ENCODE measurements around the gene ARAP1.

Gene ARAP1

GRCh38 chr11:72780296-72781062, 28.3 kb upstream of the ARAP1 start:
- DNase-seq (ENCODE audit: extremely low spot score, insufficient read length, low read depth) (no peak), FAIRE-seq (no peak)

DNA sequence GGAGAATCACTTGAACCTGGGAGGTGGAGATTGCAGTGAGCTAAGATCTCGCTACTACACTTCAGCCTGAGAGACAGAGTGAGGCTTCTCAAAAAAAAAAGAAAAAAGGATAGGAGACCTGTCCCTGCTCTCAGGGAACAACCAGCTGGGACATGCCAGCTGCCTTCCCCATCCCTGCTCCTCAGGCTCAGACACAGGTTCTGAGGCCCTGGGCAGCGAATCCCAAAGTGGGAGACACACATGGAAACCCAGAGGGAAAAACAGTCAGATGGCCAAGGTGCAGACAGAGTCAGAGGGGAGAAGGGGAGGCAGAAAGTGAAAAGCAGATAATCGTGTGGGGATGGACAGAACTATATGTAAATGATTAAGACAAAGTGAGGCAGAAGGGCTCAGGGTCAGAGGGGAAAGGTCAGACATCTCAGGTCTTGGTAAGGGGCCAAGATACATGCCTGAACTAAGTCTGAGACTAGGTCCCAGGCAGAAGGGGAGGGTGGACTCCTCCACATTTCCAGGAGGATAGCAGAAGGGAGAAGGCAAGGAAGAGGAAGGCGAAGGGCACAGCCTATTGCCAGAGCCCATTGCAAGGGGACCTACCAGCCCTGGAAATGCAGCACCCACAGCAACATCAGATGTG, 27.4 kb upstream of the ARAP1 start:
- no peak for FAIRE-seq
- DNase-seq (ENCODE audit: extremely low spot score, insufficient read length, low read depth) = no peak

DNA sequence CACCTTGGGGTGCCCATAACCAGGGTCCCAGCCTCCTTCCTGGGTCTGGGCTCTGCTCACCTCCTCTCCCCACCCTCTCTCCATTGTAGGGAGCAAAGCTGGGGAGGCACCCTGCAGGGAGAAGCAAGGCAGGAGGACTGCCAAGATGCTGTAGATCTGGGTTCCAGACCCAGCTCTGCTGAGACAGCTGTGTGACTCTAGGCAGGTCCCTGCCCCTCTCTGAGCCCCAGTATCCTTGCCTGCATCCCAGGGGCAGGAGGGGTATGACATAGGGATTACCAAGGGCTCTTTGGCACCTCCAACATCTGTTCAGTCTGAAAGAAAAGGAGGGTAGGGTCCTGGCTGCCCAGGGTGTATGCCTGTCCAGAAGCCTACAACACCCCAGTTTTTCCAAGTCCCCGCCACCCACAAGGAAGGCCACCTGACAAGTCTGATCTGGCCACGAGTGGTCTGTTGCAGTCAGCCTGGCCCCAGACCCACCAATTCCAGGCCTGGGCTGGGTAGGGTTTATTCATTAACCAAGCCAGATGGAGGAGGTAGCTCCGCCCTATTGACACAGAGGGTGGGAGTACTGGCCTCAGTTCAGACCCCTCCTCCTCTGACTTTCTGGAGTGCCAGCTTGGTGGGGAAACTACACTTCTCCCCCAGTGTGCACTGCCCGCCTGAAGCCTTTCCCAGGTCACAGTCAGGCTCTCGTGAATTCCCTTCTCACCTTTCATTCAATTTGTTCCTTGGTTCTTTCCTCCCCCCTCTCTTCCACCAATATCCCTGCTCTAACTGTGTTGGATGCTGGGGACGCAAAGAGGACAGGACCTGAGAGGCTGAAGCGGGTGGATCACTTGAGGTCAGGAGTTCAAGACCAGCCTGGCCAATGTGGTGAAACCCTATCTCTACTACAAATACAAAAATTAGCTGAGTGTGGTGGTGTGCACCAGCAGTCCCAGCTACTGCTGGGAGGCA, 26.6 kb upstream of the ARAP1 start:
- FAIRE-seq = no peak

GRCh38 chr11:72777755-72778278, 25.6 kb upstream of the ARAP1 start:
- no peak for DNase-seq (ENCODE audit: extremely low spot score, insufficient read length, low read depth)
- no peak for FAIRE-seq

More for the DNA sequence above, 26.6 kb upstream of the ARAP1 start:
- no peak for DNase-seq (ENCODE audit: extremely low spot score, insufficient read length, low read depth)

DNA sequence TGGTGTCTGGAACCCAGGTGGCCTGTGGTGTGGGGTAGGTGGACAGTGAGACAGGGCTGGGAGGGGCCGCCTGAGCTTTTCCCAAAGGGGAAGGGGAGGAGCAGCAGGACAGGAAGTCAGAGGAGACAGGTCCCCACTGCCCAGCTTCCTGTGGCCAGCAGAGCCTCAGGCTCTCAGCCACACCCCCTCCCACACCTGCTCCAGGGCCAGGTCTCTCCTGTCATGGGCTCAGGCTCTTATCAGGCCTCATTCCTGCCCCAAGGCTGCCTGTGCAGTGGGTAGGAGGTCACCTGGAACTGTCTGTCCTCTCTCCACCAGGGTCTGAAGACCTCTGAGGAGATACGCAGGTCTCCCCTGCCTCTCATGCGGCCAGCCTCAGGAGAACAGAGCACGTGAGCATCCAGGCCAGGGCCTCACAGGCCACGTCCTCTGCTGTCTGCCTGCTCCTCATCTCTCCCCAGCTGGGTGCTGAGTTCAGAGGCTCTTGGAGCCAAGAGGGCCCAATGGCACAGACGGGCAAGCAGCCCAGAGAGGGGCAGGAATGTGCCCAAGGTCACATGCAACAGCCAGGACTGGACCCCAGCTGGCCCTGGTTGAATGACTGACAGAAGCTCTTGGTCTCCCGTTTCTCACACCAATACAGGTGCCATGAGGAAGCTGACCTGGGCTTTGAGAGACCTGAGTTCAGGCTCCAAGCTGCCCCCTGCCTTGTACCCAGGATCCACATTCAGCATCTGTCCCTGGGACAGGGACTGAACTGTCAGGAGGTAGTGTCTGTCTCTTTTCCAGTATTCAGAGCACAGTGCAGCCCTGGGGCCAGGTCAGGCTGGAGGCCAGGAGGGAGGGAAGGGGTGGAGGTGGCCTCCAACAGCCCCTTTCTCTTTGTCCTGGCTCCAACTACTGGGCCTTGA, 24.9 kb upstream of the ARAP1 start:
- DNase-seq (ENCODE audit: extremely low spot score, insufficient read length, low read depth) (no peak), FAIRE-seq (no peak)

GRCh38 chr11:72776117-72776843, 24.1 kb upstream of the ARAP1 start:
- DNase-seq (ENCODE audit: extremely low spot score, insufficient read length, low read depth) = no peak
- FAIRE-seq = no peak

DNA sequence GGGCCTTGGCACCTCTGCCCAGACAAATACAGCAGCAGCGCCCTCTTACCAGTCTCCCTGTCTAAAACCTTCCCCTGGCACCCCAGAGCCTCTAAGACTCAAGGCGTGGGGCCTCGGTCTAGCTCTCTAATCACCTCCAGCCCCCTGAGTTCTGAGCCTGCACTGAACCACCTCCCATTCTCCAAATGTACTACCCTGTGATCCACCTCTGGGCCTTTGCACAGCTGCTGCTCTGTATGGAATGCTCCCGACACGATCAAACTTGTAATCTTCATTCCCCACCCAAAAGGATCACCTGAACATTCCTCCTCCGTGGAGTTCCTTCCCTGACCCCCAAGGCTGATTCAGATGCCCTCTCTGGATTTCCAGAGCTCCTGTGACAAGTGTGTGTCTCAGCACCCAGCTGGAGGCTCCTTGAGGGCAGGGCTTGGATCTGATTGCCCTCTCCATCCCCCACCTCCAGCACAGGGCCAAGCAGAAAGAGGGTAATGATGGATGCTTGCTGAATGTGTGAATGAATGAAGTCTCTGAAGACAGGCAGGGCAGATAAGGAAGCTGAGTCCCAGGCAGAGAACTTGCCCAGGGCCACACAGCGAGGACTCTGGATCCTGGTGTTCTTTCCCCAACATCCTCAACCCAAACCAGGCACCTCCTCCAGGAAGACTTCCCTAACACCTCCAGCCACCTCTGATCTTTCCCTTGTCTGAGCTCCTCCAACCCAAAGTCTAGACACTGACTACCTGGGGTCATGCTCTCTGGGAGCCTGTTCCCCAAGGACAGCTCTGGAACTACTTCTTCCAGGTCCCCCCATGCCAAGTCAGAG, 23.3 kb upstream of the ARAP1 start:
- FAIRE-seq = no peak
- no peak for DNase-seq (ENCODE audit: extremely low spot score, insufficient read length, low read depth)

GRCh38 chr11:72774499-72774898, 22.3 kb upstream of the ARAP1 start:
- FAIRE-seq (no peak), DNase-seq (ENCODE audit: extremely low spot score, insufficient read length, low read depth) (no peak)

- FAIRE-seq (no peak), DNase-seq (ENCODE audit: extremely low spot score, insufficient read length, low read depth) (no peak)
Measured at GRCh38 chr11:72773696-72774095, 21.5 kb upstream of the ARAP1 start.

GRCh38 chr11:72773291-72773690, 21.1 kb upstream of the ARAP1 start:
- FAIRE-seq = no peak

GRCh38 chr11:72772059-72772458, 19.9 kb upstream of the ARAP1 start:
- DNase-seq (ENCODE audit: extremely low spot score, insufficient read length, low read depth) (no peak), FAIRE-seq (no peak)

More at GRCh38 chr11:72773291-72773690, 21.1 kb upstream of the ARAP1 start:
- DNase-seq (ENCODE audit: extremely low spot score, insufficient read length, low read depth) = no peak

- FAIRE-seq (no peak), DNase-seq (ENCODE audit: extremely low spot score, insufficient read length, low read depth) (no peak)
Measured at GRCh38 chr11:72771507-72771906, 19.3 kb upstream of the ARAP1 start.

- DNase-seq (ENCODE audit: extremely low spot score, insufficient read length, low read depth) (no peak), FAIRE-seq (no peak)
Measured at GRCh38 chr11:72770799-72771198, 18.6 kb upstream of the ARAP1 start.

GRCh38 chr11:72769680-72770079, 17.5 kb upstream of the ARAP1 start:
- DNase-seq (ENCODE audit: extremely low spot score, insufficient read length, low read depth) (no peak), FAIRE-seq (no peak)

GRCh38 chr11:72768581-72768980, 16.4 kb upstream of the ARAP1 start:
- no peak for DNase-seq (ENCODE audit: extremely low spot score, insufficient read length, low read depth)
- no peak for FAIRE-seq

DNA sequence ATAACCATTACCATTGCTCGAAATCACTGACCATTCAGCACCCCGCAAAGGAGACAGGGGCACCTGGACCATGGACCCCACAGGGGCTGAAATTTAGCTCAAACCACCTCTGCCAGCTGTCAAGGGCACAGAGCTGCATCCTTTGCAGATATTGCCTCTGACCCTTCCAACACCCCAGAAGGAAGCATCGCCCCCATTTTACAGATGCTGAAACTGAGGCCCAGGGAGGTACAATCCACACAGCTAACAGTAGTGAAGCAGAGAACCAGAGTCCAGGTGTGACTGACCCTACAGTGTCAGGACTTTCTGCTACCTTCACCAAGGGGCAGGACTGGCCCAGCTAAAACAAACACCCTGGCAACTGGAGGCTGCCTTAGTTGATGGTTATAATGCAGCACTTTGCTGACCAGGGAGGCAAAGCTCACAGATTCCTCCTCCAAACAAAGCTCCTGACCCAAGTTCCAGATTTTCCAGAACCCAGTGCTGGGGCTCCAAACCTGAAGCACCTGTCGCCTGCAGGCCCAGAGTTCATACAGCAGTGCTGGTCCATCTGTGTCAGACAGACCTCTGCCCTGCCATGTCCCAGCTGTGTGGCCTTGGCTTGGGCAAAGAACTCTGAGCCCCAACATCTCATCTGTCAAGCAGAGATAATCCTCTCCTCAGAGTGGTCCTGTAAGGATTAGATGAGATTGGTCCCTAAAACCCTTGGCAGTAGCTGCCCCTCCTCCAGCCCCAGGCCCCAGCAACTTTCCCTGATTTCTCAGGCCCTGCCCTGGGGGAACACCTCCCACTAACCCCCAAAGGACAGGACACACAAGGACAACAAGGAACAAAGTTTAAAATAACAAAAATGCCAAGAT, 15.2 kb upstream of the ARAP1 start:
- DNase-seq (ENCODE audit: extremely low spot score, insufficient read length, low read depth) (no peak), FAIRE-seq (no peak)
